GM12878 (cell line): ENCODE results near the gene THSD4. TPM values are rescaled to one million over a fixed set of nuclear protein-coding genes. Genes with fewer than 3 reads are reported as not detected.

Experiments
- ATAC-seq: fragments of 200-7000 bp; cut with Tn5 transposase; 3 replicates; pipeline ENCODE4 v1.9.1; 2020; ENCODE audit warnings: mild to moderate bottlenecking, moderate library complexity
- BruUV-seq: library from RNA; stranded (reverse); fragments of 400-500 nt; replicated peaks from 2 replicates; lab custom pipeline; 2021; lab: Mats Ljungman, UMichigan
- CTCF ChIA-PET: fragments of 300-600 bp; sonication (Branson Sonifier 250); formaldehyde crosslinking; extraction: SDS; loops from one replicate; lab custom pipeline; 2021; ENCODE audit warnings: inconsistent platforms; lab: Yijun Ruan, JAX
- POLR2A ChIA-PET: fragments of 350-600 bp; formaldehyde crosslinking; extraction: SDS; loops from one replicate; lab custom pipeline; 2021; ENCODE audit warnings: inconsistent platforms; lab: Charles Lee
- RAD21 ChIA-PET: fragments of 300-600 bp; sonication (Branson Sonifier 250); formaldehyde crosslinking; loops from one replicate; lab custom pipeline; 2023; ENCODE audit warnings: antibody characterized with exemption; ENCODE audit not compliant: unreplicated experiment; lab: Charles Lee
- SMC1A ChIA-PET: fragments of 300-600 bp; sonication (Branson Sonifier 250); formaldehyde crosslinking; loops from one replicate; lab custom pipeline; 2023; ENCODE audit not compliant: unreplicated experiment, uncharacterized antibody; lab: Charles Lee
- DNase-seq: peaks from one replicate; pipeline ENCODE4 v3.0.0-alpha.2; 2011; ENCODE audit warnings: low read depth, low spot score
- FAIRE-seq: peaks from 3 replicates; lab custom pipeline; 2011; peaks lifted over from hg19 to GRCh38; lab: Jason Lieb, UNC
- H2AFZ ChIP-seq: 2 replicates; pipeline ENCODE4 v1.6.0; 2011; ENCODE audit warnings: low read depth, low read length, control low read depth; ENCODE audit not compliant: control insufficient read depth
- H3K27ac ChIP-seq: 2 replicates; pipeline ENCODE4 v1.5.1; 2011; ENCODE audit warnings: control low read depth; ENCODE audit not compliant: control insufficient read depth, insufficient read depth
- H3K27me3 ChIP-seq, 2 experiments: replicated peaks in 1 of 2; 2 replicates each; pipeline versions ENCODE4 v1.6.0 to v1.6.1; 2011; ENCODE audit warnings: low read length in 1 of 2; ENCODE audit not compliant: control insufficient read depth in 2 of 2, insufficient read depth in 2 of 2
- H3K36me3 ChIP-seq, 2 experiments: 2 replicates each; pipeline ENCODE4 v1.5.1; 2011; ENCODE audit warnings: low read length in 1 of 2; ENCODE audit not compliant: control insufficient read depth in 2 of 2, insufficient read depth in 2 of 2
- H3K4me1 ChIP-seq: 2 replicates; pipeline ENCODE4 v1.6.1; 2011; ENCODE audit warnings: mild to moderate bottlenecking, low read length, moderate library complexity, mixed read lengths; ENCODE audit not compliant: control insufficient read depth, insufficient read depth
- H3K4me2 ChIP-seq: 2 replicates; pipeline ENCODE4 v1.6.0; 2011; ENCODE audit warnings: control low read depth; ENCODE audit not compliant: control insufficient read depth, insufficient read depth
- H3K4me3 ChIP-seq: fragments of 200-600 bp; sonication (generic); 2 replicates; pipeline ENCODE4 v1.5.1; 2016
- H3K79me2 ChIP-seq: 2 replicates; pipeline ENCODE4 v1.6.0; 2011; ENCODE audit warnings: low read length; ENCODE audit not compliant: control insufficient read depth, insufficient read depth
- H3K9ac ChIP-seq: 2 replicates; pipeline ENCODE4 v1.8.0; 2011; ENCODE audit warnings: low read length, control low read depth, mixed read lengths; ENCODE audit not compliant: control insufficient read depth, insufficient read depth
- H3K9me3 ChIP-seq: replicated peaks from 3 replicates; pipeline ENCODE4 v1.5.1; 2011; ENCODE audit warnings: mild to moderate bottlenecking, low read length; ENCODE audit not compliant: control insufficient read depth, insufficient read depth
- H4K20me1 ChIP-seq: 2 replicates; pipeline ENCODE4 v1.6.0; 2011; ENCODE audit not compliant: control insufficient read depth, insufficient read depth
- JUNB ChIP-seq: IDR thresholded peaks from 2 replicates; pipeline ENCODE4 v1.6.1; 2016; ENCODE audit warnings: antibody characterized with exemption, mild to moderate bottlenecking
- PAX5 ChIP-seq: IDR thresholded peaks from 2 replicates; pipeline ENCODE4 v1.6.1; 2011; ENCODE audit warnings: low read depth, low read length, borderline replicate concordance
- RAD21 ChIP-seq: IDR thresholded peaks from 2 replicates; pipeline ENCODE4 v1.6.1; 2011; ENCODE audit warnings: mild to moderate bottlenecking, low read depth, low read length, moderate library complexity; ENCODE audit not compliant: insufficient read depth
- SMC3 ChIP-seq: IDR thresholded peaks from 2 replicates; pipeline ENCODE4 v1.6.1; 2011; ENCODE audit warnings: low read length, improper control_type of control experiment, borderline replicate concordance
- YY1 ChIP-seq: IDR thresholded peaks from 2 replicates; pipeline ENCODE4 v1.6.1; 2011; ENCODE audit warnings: low read depth, mild to moderate bottlenecking, low read length
- ZBED1 ChIP-seq: IDR thresholded peaks from 2 replicates; pipeline ENCODE4 v1.6.1; 2016; ENCODE audit warnings: borderline replicate concordance
- ZNF384 ChIP-seq: IDR thresholded peaks from 2 replicates; pipeline ENCODE4 v1.6.1; 2012; ENCODE audit warnings: low read depth, mild to moderate bottlenecking, low read length, improper control_type of control experiment, borderline replicate concordance
- WGBS: methylation state at CpG from one replicate; pipeline ENCODE4 v1.1.6; 2016; ENCODE audit warnings: low lambda C conversion rate; ENCODE audit not compliant: insufficient replicate concordance, insufficient coverage; ENCODE audit errors: missing lambda C conversion rate; 5-methylcytosine and 5-hydroxymethylcytosine counted together
- in situ Hi-C: fragments of 300-500 bp; cut with MboI; formaldehyde crosslinking; loops from 9 replicates; pipeline ENCODE4 v1.14.3; 2018; ENCODE audit warnings: mixed read lengths
- intact Hi-C: fragments of 100-400 bp; cut with micrococcal nuclease; formaldehyde crosslinking; loops from one replicate; pipeline ENCODE4 v1.14.2; 2022; ENCODE audit not compliant: unreplicated experiment
- polyA plus RNA-seq, 11 experiments: library from polyadenylated mRNA; depleted of rRNA in 4 of 11; unstranded in 6 of 11; stranded (reverse) in 5 of 11; fragments of >200 nt; fragmentation: Nextera tagmentation in 4 of 11; fragmentation: Illumina TruSeq in 1 of 11; extraction: Ambion mirVana in 4 of 11; extraction: Trizol in 1 of 11; gene quantifications; 1 replicate in 1 of 11; 2 replicates in 10 of 11; pipeline versions ENCODE4 v1.2.1 to v1.2.3, GENCODE V29; 2011 to 2016; ENCODE audit warnings: inconsistent platforms in 2 of 11, missing spikeins in 2 of 11, low read depth in 1 of 11
- total RNA-seq, 4 experiments: library from RNA; depleted of rRNA in 3 of 4; stranded (reverse); fragments of >200 nt in 3 of 4; fragmentation: Illumina TruSeq in 1 of 4; extraction: Trizol in 1 of 4; gene quantifications; 2 replicates each; pipeline versions ENCODE4 v1.2.1 to v1.2.3, GENCODE V29; 2013 to 2021
- TF ChIP-seq, protein P1 (sequence below), 3 experiments: IDR thresholded peaks in 2 of 3; conservative IDR thresholded peaks in 1 of 3; 2 replicates each; pipeline ENCODE4 v1.5.1; 2011; ENCODE audit warnings: low read depth in 3 of 3, low read length in 3 of 3, mild to moderate bottlenecking in 3 of 3, control low read depth in 2 of 3, moderate library complexity in 2 of 3, inconsistent platforms in 1 of 3, mixed read lengths in 1 of 3; ENCODE audit not compliant: control insufficient read depth in 2 of 3, insufficient read depth in 1 of 3; ENCODE audit errors: extremely low read depth in 1 of 3
- TF ChIP-seq, protein P2 (sequence below): fragments of 450-650 bp; IDR thresholded peaks from 2 replicates; pipeline ENCODE4 v1.6.1; 2016; ENCODE audit warnings: mild to moderate bottlenecking, moderate library complexity, borderline replicate concordance
- TF ChIP-seq, protein P3 (sequence below): fragments of 450-650 bp; IDR thresholded peaks from 2 replicates; pipeline ENCODE4 v1.6.1; 2017; ENCODE audit warnings: mild to moderate bottlenecking, low read depth, inconsistent platforms; ENCODE audit not compliant: poor library complexity, severe bottlenecking
- TF ChIP-seq, protein P4 (sequence below): fragments of 450-650 bp; IDR thresholded peaks from 2 replicates; pipeline ENCODE4 v1.6.1; 2016; ENCODE audit warnings: mild to moderate bottlenecking

THSD4 gene
- total and polyA plus RNA-seq, 10 of the 15 experiments (the other 5 are each of a cell fraction or from before 2014, with no cell fraction given) = 0.04 to 0.13 (median 0.05) TPM; not detected in 7

DNA sequence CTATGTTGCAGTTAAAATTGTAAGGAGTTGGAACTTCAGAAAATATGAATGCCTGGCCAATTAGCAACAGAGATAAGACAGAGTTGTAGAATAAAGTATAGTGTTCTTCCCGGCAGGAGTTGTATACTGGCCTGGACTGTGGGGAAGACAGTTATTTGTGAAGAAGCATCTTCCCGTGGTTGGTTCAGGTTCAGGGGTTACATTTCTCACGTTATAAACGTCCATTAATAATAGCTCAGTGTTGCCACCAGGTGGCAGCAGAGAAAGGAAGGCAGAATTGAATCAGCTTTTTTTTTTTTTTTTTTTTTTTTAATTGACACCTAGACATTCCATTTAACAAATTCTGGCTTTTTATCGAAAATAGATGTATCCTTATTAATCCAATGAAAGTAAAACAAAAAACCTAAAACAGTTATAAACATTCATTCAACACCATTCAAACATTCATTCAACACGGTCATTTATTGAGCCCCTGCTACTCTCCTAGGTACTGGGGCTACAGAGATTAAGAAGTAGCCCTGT, 628.7 kb downstream of the THSD4 start:
- Histone ChIP-seq H4K20me1 (no peaks in the 10 kb centered on the region; the same call in 1 of the 2 replicates), H2AFZ (no peak overlapping the region), H3K27me3 (peaks cover 1 to 5% of the 10 kb centered on the region in 2 experiments; a peak in 3 of 4 replicates), H3K4me2 (no peak overlapping the region), H3K27ac (no peak overlapping the region), H3K4me1 (no peaks in the 10 kb centered on the region), H3K9ac (no peak overlapping the region), H3K4me3 (no peak overlapping the region), H3K9me3 (no peaks in the 10 kb centered on the region; the same call in 2 of the 3 replicates), H3K36me3 (no peaks in the 10 kb centered on the region), H3K79me2 (no peaks in the 10 kb centered on the region)
- DNase-seq (no peak), ATAC-seq (peak; percentile 65), FAIRE-seq (peak; percentile 56)
- ChIA-PET RAD21 (interaction anchor here (0.6 to 2.8 kb wide), 17 partner anchors 8 to 455 kb away, joined by 3 to 33 read pairs (median 6); no protein-coding TSS in a partner anchor), CTCF (interaction anchor here (0.6 to 4.1 kb wide), 46 partner anchors 9 to 905 kb away, joined by 3 to 57 read pairs (median 4); no protein-coding TSS in a partner anchor), SMC1A (interaction anchor here (0.6 to 4.2 kb wide), 11 partner anchors 8 to 411 kb away, joined by 3 to 49 read pairs (median 3); no protein-coding TSS in a partner anchor), POLR2A (interaction anchor here (0.6 to 0.7 kb wide), 2 partner anchors 9 to 883 kb away, joined by 3 to 4 read pairs; no protein-coding TSS in a partner anchor)
- WGBS = 17% methylated on average over 6 of the region's 6 CpGs
- in situ Hi-C loops (no loop called here), intact Hi-C loops (loop anchor here (1.0 to 2.0 kb wide), 2 partner anchors 57 to 411 kb away; no protein-coding TSS in a partner anchor)
- BruUV-seq = no TSS peak
- TF ChIP-seq PAX5 = no peak
- TF ChIP-seq, protein P1, sequence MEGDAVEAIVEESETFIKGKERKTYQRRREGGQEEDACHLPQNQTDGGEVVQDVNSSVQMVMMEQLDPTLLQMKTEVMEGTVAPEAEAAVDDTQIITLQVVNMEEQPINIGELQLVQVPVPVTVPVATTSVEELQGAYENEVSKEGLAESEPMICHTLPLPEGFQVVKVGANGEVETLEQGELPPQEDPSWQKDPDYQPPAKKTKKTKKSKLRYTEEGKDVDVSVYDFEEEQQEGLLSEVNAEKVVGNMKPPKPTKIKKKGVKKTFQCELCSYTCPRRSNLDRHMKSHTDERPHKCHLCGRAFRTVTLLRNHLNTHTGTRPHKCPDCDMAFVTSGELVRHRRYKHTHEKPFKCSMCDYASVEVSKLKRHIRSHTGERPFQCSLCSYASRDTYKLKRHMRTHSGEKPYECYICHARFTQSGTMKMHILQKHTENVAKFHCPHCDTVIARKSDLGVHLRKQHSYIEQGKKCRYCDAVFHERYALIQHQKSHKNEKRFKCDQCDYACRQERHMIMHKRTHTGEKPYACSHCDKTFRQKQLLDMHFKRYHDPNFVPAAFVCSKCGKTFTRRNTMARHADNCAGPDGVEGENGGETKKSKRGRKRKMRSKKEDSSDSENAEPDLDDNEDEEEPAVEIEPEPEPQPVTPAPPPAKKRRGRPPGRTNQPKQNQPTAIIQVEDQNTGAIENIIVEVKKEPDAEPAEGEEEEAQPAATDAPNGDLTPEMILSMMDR (IDR thresholded peaks at IDR 0.05 in 2 of 3, conservative IDR thresholded peaks at IDR 0.05 in 1 of 3; ENCODE audit: control insufficient read depth in 2 of 3, extremely low read depth in 1 of 3, insufficient read depth in 1 of 3, low read depth in 3 of 3, low read length in 3 of 3) = peak; percentile 60 to 75 (median 61)
- TF ChIP-seq ZNF384 = peak; percentile 99
- TF ChIP-seq, protein P2, sequence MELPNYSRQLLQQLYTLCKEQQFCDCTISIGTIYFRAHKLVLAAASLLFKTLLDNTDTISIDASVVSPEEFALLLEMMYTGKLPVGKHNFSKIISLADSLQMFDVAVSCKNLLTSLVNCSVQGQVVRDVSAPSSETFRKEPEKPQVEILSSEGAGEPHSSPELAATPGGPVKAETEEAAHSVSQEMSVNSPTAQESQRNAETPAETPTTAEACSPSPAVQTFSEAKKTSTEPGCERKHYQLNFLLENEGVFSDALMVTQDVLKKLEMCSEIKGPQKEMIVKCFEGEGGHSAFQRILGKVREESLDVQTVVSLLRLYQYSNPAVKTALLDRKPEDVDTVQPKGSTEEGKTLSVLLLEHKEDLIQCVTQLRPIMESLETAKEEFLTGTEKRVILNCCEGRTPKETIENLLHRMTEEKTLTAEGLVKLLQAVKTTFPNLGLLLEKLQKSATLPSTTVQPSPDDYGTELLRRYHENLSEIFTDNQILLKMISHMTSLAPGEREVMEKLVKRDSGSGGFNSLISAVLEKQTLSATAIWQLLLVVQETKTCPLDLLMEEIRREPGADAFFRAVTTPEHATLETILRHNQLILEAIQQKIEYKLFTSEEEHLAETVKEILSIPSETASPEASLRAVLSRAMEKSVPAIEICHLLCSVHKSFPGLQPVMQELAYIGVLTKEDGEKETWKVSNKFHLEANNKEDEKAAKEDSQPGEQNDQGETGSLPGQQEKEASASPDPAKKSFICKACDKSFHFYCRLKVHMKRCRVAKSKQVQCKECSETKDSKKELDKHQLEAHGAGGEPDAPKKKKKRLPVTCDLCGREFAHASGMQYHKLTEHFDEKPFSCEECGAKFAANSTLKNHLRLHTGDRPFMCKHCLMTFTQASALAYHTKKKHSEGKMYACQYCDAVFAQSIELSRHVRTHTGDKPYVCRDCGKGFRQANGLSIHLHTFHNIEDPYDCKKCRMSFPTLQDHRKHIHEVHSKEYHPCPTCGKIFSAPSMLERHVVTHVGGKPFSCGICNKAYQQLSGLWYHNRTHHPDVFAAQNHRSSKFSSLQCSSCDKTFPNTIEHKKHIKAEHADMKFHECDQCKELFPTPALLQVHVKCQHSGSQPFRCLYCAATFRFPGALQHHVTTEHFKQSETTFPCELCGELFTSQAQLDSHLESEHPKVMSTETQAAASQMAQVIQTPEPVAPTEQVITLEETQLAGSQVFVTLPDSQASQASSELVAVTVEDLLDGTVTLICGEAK = peak; percentile 72
- TF ChIP-seq, protein P3, sequence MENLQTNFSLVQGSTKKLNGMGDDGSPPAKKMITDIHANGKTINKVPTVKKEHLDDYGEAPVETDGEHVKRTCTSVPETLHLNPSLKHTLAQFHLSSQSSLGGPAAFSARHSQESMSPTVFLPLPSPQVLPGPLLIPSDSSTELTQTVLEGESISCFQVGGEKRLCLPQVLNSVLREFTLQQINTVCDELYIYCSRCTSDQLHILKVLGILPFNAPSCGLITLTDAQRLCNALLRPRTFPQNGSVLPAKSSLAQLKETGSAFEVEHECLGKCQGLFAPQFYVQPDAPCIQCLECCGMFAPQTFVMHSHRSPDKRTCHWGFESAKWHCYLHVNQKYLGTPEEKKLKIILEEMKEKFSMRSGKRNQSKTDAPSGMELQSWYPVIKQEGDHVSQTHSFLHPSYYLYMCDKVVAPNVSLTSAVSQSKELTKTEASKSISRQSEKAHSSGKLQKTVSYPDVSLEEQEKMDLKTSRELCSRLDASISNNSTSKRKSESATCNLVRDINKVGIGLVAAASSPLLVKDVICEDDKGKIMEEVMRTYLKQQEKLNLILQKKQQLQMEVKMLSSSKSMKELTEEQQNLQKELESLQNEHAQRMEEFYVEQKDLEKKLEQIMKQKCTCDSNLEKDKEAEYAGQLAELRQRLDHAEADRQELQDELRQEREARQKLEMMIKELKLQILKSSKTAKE = no peak
- TF ChIP-seq SMC3 = peak; percentile 83
- TF ChIP-seq, protein P4, sequence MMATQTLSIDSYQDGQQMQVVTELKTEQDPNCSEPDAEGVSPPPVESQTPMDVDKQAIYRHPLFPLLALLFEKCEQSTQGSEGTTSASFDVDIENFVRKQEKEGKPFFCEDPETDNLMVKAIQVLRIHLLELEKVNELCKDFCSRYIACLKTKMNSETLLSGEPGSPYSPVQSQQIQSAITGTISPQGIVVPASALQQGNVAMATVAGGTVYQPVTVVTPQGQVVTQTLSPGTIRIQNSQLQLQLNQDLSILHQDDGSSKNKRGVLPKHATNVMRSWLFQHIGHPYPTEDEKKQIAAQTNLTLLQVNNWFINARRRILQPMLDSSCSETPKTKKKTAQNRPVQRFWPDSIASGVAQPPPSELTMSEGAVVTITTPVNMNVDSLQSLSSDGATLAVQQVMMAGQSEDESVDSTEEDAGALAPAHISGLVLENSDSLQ = peak; percentile 60
- TF ChIP-seq ZBED1 = no peak
- peak; percentile 23; the same call in 1 of the 2 replicates for TF ChIP-seq JUNB
- peak; percentile 74 for TF ChIP-seq RAD21
- TF ChIP-seq YY1 = peak; percentile 72; the same call in 1 of the 2 replicates
